Measurements from ENCODE around the gene MED13L. TPM values are rescaled to one million over a fixed set of nuclear protein-coding genes. Genes with fewer than 3 reads are reported as not detected.
A peak's percentile ranks its signal among the peaks of the same experiment; 100 is the strongest.

Gene MED13L
- polyA plus RNA-seq, 1 of the 3 experiments (the other 2 are of a cell fraction), result 17.1 TPM

- Histone ChIP-seq H3F3A (replicated peaks; ENCODE audit: insufficient read depth) (peaks cover 31% of the 10 kb centered on the region), H3K9me2 (no peaks in the 10 kb centered on the region), H3K9ac (no peak overlapping the region), H4K20me1 (ENCODE audit: insufficient read depth) (peaks cover 100% of the 10 kb centered on the region), H3K36me3 (replicated peaks in 1 of 2; ENCODE audit: control insufficient read depth in 1 of 2, insufficient read depth in 2 of 2, low read length in 1 of 2) (no peaks in the 10 kb centered on the region), H3K79me2 (ENCODE audit: insufficient read depth) (peaks cover 100% of the 10 kb centered on the region), H3K4me2 (0 out of 2 replicates have a peak overlapping the region, but pooled peaks have one; percentile 20), H3K27ac (ENCODE audit: low read depth in 2 of 2, low read length in 1 of 2) (no peak overlapping the region), H3K4me3 (ENCODE audit: low read depth in 2 of 2, low read length in 1 of 2) (no peak overlapping the region), H3K4me1 (ENCODE audit: control insufficient read depth in 1 of 2, insufficient read depth in 2 of 2, low read depth in 1 of 2, low read length in 1 of 2) (peaks cover 24 to 75% of the 10 kb centered on the region in 2 experiments), H3K9me3 (no peaks in the 10 kb centered on the region), H2AFZ (ENCODE audit: low read depth) (no peak overlapping the region), H3K27me3 (ENCODE audit: insufficient read depth) (no peaks in the 10 kb centered on the region)
- CTCF ChIA-PET, result no interaction called here
- no peak for TF ChIP-seq FOXJ3 (CRISPR knock-in tag; IDR thresholded peaks at IDR 0.05)
- no peak for TF ChIP-seq RXRA (IDR thresholded peaks at IDR 0.05; ENCODE audit: borderline replicate concordance, low read depth)
- TF ChIP-seq MEF2A (IDR thresholded peaks at IDR 0.05; ENCODE audit: borderline replicate concordance, low read depth), result no peak
- no peak for TF ChIP-seq REST (IDR thresholded peaks at IDR 0.05; ENCODE audit: low read depth, low read length)
- no peak for TF ChIP-seq USF1 (IDR thresholded peaks at IDR 0.05; ENCODE audit: borderline replicate concordance, low read depth)
- no peak for TF ChIP-seq RCOR1 (IDR thresholded peaks at IDR 0.05; ENCODE audit: low read length)
- no peak for TF ChIP-seq PBX3 (IDR thresholded peaks at IDR 0.05)
- no peak for TF ChIP-seq RFX5 (IDR thresholded peaks at IDR 0.05; ENCODE audit: low read length)
- TF ChIP-seq ZBTB33 (IDR thresholded peaks at IDR 0.05; ENCODE audit: borderline replicate concordance, low read depth), result no peak
- TF ChIP-seq POLR2AphosphoS5 (IDR thresholded peaks at IDR 0.05; ENCODE audit: low read depth, low read length), result no peak
- no peak for TF ChIP-seq NRF1 (IDR thresholded peaks at IDR 0.05; ENCODE audit: low read depth, low read length)
- no peak for DNase-seq
- POLR2A ChIA-PET, result no interaction called here
Measured at GRCh38 chr12:116126610-116127009, 150.9 kb downstream of the MED13L start.

All from SK-N-SH (cell line).